ENCODE results near the gene RUNX3. TPM values are rescaled to one million over a fixed set of nuclear protein-coding genes. Genes with fewer than 3 reads are reported as not detected.

Gene RUNX3
- polyA plus RNA-seq, 1 of the 3 experiments (the other 2 are of a cell fraction) = not detected

DNA sequence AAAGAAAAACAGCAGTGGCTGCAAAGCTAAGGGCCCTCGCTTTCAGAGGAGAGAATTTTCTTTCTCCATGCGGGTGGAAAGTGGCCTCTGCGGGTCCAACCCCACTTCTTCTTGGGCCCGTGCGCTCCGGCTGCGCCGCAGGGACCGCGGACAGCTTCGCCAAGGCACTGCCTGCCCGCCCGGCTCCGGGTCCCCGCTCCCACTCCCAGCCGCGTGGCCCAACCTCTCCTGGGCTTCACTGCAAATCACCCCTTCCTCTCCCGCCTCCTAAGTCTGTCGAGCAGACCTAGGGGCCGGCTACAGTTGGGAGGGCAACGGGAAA, 1.0 kb upstream of the RUNX3 start:
- no peak overlapping the region for H3K4me2 ChIP-seq
- ChIA-PET POLR2A (no interaction called here), CTCF (interaction anchor here (0.6 to 8.2 kb wide), 17 partner anchors 8 to 288 kb away, joined by 3 to 85 read pairs (median 4); no protein-coding TSS in a partner anchor)
- H3K27ac ChIP-seq (ENCODE audit: low read depth in 2 of 2, low read length in 1 of 2) = no peak overlapping the region
- TF ChIP-seq RCOR1 (IDR thresholded peaks at IDR 0.05; ENCODE audit: low read length) (no peak), JUND (IDR thresholded peaks at IDR 0.05) (no peak), RFX5 (IDR thresholded peaks at IDR 0.05; ENCODE audit: low read length) (no peak), YY1 (IDR thresholded peaks at IDR 0.05; ENCODE audit: low read depth) (no peak), NFIC (IDR thresholded peaks at IDR 0.05; ENCODE audit: borderline replicate concordance) (no peak), TCF12 (IDR thresholded peaks at IDR 0.05) (no peak), ELF1 (IDR thresholded peaks at IDR 0.05) (no peak), EZH2phosphoT487 (IDR thresholded peaks at IDR 0.05; ENCODE audit: borderline replicate concordance, low read depth) (no peak), SIN3A (IDR thresholded peaks at IDR 0.05; ENCODE audit: borderline replicate concordance, low read depth, low read length) (no peak), POLR2AphosphoS5 (IDR thresholded peaks at IDR 0.05; ENCODE audit: low read depth, low read length) (no peak), CHD2 (IDR thresholded peaks at IDR 0.05; ENCODE audit: low read length, partially characterized antibody) (no peak), RAD21 (IDR thresholded peaks at IDR 0.05; ENCODE audit: low read length) (no peak)
- TF ChIP-seq, protein P1, sequence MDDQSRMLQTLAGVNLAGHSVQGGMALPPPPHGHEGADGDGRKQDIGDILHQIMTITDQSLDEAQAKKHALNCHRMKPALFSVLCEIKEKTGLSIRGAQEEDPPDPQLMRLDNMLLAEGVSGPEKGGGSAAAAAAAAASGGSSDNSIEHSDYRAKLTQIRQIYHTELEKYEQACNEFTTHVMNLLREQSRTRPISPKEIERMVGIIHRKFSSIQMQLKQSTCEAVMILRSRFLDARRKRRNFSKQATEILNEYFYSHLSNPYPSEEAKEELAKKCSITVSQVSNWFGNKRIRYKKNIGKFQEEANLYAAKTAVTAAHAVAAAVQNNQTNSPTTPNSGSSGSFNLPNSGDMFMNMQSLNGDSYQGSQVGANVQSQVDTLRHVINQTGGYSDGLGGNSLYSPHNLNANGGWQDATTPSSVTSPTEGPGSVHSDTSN (IDR thresholded peaks at IDR 0.05) = no peak
- TF ChIP-seq, protein P2, sequence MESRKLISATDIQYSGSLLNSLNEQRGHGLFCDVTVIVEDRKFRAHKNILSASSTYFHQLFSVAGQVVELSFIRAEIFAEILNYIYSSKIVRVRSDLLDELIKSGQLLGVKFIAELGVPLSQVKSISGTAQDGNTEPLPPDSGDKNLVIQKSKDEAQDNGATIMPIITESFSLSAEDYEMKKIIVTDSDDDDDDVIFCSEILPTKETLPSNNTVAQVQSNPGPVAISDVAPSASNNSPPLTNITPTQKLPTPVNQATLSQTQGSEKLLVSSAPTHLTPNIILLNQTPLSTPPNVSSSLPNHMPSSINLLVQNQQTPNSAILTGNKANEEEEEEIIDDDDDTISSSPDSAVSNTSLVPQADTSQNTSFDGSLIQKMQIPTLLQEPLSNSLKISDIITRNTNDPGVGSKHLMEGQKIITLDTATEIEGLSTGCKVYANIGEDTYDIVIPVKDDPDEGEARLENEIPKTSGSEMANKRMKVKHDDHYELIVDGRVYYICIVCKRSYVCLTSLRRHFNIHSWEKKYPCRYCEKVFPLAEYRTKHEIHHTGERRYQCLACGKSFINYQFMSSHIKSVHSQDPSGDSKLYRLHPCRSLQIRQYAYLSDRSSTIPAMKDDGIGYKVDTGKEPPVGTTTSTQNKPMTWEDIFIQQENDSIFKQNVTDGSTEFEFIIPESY (IDR thresholded peaks at IDR 0.05; ENCODE audit: borderline replicate concordance, low read depth) = no peak
- TF ChIP-seq, protein P3, sequence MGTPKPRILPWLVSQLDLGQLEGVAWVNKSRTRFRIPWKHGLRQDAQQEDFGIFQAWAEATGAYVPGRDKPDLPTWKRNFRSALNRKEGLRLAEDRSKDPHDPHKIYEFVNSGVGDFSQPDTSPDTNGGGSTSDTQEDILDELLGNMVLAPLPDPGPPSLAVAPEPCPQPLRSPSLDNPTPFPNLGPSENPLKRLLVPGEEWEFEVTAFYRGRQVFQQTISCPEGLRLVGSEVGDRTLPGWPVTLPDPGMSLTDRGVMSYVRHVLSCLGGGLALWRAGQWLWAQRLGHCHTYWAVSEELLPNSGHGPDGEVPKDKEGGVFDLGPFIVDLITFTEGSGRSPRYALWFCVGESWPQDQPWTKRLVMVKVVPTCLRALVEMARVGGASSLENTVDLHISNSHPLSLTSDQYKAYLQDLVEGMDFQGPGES (IDR thresholded peaks at IDR 0.05; ENCODE audit: low read depth, low read length) = no peak
- TF ChIP-seq, protein P4, sequence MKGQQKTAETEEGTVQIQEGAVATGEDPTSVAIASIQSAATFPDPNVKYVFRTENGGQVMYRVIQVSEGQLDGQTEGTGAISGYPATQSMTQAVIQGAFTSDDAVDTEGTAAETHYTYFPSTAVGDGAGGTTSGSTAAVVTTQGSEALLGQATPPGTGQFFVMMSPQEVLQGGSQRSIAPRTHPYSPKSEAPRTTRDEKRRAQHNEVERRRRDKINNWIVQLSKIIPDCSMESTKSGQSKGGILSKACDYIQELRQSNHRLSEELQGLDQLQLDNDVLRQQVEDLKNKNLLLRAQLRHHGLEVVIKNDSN (IDR thresholded peaks at IDR 0.05; ENCODE audit: borderline replicate concordance, low read depth) = no peak
- no peaks in the 10 kb centered on the region for H3K9me2 ChIP-seq
- no peaks in the 10 kb centered on the region for H3F3A ChIP-seq (replicated peaks; ENCODE audit: insufficient read depth)
- no peaks in the 10 kb centered on the region for H4K20me1 ChIP-seq (ENCODE audit: insufficient read depth)
- peaks cover 81% of the 10 kb centered on the region for H3K27me3 ChIP-seq (ENCODE audit: insufficient read depth)
- WGBS (ENCODE audit: low lambda C conversion rate) = 27% methylated on average over 18 of the region's 21 CpGs
- H3K4me3 ChIP-seq (ENCODE audit: low read depth in 2 of 2, low read length in 1 of 2) = no peak overlapping the region
- H2AFZ ChIP-seq (ENCODE audit: low read depth) = no peak overlapping the region
- peaks cover 0 to 8% of the 10 kb centered on the region in 2 experiments; a peak in 1 of 4 replicates for H3K4me1 ChIP-seq (ENCODE audit: control insufficient read depth in 1 of 2, insufficient read depth in 2 of 2, low read depth in 1 of 2, low read length in 1 of 2)
- peak; percentile 58 for DNase-seq
- no peaks in the 10 kb centered on the region for H3K36me3 ChIP-seq (replicated peaks in 1 of 2; ENCODE audit: control insufficient read depth in 1 of 2, insufficient read depth in 2 of 2, low read length in 1 of 2)
- no peaks in the 10 kb centered on the region for H3K79me2 ChIP-seq (ENCODE audit: insufficient read depth)
- no peaks in the 10 kb centered on the region for H3K9me3 ChIP-seq
- no peak overlapping the region for H3K9ac ChIP-seq
